Hematopoietic multipotent progenitor cell (in vitro differentiated cells): Measurements from ENCODE around the gene ZDHHC4. TPM values are rescaled to one million over a fixed set of nuclear protein-coding genes. Genes with fewer than 3 reads are reported as not detected.

Experiments used
- DNase-seq, 3 donors: peaks; one replicate each; pipeline ENCODE4 v3.0.0-alpha.2; 2011 to 2015; ENCODE audit warnings: low read depth in 2 of 3, low spot score in 2 of 3
- total RNA-seq: library from RNA; depleted of rRNA; stranded (reverse); fragments of >200 nt; gene quantifications from one replicate; pipeline ENCODE4 v1.2.3, GENCODE V29; 2012

The ZDHHC4 gene
- total RNA-seq, 1 donor: 77.8 TPM

DNA sequence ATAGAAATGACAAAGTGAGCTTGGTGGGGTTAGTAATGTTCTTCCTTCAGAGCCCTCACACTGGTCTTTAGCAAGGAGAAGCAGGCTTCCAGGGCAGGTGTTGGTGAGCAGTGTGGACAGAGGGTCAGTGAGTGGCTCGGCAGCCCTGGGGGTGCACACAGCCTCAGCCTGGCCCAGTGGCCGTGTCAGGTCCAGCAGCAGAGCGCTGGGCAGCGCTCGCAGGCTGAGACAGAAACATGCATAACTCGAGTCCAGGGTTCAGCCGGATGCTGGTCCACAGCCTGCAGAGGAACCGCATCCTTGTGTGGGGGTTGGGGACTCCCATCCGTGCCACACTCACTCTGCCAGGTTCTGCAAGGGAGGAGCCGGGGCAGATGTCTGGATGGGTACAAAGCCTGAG lies 27.2 kb downstream of the ZDHHC4 start:
- DNase-seq: no peak

DNA sequence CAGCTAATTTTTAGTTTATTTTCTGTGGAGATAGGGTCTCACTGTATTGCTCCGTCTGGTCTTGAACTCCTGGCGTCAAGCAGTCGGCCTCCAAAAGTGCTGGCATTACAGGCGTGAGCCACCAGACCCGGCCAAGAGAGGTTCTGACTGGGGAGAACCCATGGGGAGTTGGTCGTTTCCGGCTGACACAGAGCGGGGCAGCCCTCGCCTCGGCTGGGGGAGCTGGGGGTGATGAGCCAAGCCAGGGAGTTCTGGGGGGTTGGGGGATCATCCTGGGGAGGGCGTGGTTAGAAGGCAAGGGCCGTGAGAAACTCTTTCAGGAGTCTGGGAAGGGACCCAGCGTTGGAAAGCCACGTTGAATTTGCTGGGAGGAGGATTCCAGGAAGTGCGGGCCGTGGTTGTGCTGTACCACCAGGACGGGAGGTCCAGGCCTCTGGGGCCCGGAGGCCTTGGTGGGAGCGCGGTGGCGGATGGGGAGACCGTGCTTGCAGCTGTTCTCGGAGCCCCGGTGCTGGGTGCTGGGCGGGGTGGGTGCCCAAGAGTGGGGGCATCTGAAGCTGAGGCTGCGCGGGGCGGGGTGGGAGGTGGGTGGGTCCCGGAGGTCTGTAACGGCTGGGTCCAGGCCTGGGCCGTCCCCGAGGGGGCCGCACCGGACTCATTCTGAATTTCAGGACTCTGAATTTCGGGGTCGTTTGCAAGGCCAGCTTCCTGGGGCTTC lies 29.8 kb downstream of the ZDHHC4 start:
- DNase-seq: no peak

DNA sequence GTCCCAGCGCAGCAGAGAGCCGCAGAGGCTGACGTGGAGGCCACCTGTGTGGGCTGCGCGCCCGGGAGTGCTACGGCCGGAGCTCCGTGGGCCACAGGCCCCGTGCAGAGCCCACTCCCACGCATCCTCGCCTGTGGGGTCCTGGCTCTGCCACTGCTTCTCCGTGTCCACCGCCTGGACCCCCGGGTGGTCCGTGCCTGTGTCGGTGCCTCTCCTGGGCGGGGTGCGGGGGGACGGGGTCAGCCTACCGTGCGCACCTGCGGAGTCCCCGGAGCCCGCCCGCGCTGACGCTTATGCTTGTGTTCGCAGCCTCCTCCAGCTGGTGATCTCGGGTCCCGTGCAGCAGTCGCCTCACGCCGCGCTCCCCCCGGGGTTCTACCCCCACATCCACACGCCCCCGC lies 30.4 kb downstream of the ZDHHC4 start:
- no peak for DNase-seq

DNA sequence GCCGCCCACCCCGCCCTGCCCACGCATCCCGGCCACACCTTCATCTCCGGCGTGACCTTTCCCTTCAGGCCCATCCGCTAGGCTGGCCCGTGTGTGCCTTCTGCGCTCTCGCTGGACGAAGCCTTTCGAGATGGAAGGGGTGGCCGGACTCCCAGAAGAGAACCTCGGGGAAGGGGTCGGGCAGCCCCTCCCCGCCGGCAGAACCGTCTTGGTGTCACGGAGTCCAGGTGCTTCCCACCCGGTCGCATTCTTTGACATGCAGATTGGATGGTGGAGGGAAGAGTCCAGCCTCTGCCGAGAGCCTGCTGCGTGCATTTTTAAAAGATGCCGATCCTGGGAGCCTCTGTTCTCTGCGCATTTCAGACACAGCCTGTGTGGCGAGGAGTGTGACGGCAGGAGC lies 30.8 kb downstream of the ZDHHC4 start:
- no peak for DNase-seq

DNA sequence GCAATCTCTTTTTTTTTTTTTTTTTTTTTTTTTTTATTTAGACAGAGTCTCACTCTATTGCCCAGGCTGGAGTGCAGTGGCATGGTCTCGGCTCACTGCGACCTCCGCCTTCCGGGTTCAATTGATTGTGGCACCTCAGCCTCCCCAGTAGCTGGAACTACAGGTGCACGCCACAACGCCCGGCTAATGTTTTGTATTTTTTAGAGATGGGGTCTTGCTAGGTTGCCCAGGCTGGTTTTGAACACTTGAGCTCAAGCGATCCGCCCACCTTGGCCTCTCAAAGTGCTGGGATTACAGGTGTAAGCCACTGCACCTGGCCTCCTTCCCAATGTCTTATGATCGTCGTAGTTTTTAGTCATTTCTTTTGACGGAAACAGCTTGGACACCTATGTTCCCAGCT lies 31.5 kb downstream of the ZDHHC4 start:
- DNase-seq: no peak

DNA sequence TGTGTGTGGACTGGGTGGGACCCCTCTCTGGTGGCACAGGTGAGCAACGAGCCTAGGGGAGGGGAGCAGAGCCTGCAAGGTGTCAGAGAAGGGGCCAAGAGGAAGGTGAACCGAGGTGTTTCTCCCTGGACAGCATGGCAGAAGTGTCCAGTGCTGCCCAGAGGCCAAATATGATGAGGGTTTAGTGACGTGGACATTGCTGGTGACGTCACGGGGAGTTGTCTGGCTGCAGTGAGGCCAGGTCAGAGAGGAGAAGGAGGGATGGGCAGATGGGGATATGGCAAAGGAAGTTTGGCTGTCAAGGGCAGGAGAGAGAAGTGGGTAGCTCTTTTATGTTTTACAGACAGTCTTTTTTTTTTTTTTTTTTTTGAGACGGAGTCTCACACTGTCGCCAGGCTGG lies 35.6 kb downstream of the ZDHHC4 start:
- DNase-seq: no peak

DNA sequence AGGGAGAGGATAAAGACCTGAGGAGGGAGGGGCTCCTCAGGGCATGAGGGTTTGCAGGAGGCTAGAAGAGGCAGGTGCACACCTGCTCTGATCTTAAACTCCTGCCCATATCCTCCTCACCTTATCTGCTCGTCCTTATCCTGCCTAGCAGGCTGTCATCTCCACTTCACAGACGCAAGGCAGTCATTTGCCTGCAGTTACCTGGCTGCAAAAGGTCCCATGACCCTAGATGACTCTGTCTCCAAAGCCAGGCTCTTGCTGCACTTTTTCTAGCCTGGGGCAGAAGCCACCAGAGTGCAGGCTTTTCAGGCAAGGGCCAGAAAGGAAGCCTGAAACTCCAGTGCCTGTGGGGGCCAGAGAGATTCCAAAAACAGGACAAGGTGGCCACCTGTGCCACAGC lies 36.5 kb downstream of the ZDHHC4 start:
- DNase-seq: no peak

DNA sequence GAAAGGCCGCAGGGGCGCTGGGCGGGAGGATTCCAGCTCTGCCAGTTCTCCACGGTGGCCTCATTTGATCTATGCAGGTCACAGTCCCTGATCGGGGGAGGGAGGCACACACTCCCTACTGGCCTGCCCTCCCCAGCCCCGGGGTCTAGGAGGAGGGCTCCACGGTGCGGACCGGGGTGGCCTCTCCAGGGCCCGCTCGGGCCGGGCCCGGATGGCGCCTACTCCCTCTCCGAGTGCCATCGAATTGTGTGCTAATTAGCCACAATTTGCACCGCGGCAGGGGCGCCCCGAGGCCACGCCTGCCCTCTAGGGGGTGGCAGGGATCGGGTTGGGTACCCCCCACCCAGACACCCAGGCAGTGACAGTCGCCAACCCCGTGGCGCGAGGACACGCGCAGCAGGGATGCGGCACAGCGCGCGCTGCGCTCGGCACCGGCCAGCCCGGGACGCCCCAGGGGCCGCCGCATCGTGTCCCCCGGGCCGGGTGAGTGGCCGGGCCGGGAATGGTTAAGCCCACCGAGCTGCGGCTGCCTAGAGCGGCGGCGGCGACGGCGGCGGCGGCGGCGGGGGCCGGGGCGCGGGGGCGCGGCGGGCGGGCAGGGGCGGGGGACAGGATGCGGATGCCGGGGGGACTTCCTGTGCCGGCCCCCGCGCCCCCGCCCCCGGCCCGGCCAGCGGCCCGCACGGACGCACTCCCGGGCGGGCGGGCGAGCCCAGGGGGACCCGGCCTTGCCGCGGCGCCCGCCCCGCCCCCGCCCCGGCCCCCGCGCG lies 37.9 kb downstream of the ZDHHC4 start, which contains the start of gene ZNF853:
ZNF853 (plus strand) TSS at position 658 of the 770 bp plus-strand sequence. CDS start 565 bp downstream, outside the sequence.
- DNase-seq: peak in 1 of 3 donors; percentile 28

DNA sequence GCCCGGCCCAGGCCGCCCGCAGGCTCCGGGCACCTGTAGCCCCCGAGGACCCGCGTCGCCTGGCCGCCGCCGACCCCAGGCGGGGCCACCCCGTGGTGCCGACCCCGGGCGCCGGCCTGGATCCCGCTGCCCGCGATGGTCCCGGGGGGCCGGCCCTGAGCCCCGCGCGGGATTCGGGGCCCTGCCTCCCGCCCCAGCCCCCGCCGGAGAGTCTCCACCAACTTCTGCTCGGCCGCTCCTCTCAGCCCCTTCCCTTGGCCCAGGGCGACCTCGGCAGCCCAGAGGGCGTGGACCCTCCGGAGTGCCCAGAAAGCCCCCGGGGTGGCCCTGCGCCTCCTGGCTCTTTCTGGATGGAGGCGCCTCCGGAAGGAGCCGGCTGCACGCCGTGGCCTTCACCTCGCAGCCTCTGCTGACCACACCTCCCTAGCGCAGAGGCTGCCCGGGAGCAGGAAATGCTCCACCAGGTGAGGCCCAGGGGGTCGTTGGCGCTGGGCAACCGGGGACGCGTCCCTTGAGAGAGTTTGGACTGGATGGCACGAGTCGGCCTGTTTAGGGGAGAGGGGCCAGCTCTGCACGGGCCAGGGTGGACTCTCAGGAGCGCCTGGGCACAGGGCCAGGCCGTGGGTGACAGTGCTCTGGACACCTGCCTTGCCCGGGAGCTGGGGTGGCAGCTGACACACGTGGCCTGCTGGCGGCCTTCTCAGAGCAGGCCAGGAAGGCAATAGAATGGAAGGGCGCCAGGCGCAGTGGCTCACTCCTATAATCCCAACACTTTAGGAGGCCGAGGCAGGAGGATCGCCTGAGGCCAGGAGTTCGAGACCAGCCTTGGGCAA lies 38.7 kb downstream of the ZDHHC4 start:
- no peak for DNase-seq

DNA sequence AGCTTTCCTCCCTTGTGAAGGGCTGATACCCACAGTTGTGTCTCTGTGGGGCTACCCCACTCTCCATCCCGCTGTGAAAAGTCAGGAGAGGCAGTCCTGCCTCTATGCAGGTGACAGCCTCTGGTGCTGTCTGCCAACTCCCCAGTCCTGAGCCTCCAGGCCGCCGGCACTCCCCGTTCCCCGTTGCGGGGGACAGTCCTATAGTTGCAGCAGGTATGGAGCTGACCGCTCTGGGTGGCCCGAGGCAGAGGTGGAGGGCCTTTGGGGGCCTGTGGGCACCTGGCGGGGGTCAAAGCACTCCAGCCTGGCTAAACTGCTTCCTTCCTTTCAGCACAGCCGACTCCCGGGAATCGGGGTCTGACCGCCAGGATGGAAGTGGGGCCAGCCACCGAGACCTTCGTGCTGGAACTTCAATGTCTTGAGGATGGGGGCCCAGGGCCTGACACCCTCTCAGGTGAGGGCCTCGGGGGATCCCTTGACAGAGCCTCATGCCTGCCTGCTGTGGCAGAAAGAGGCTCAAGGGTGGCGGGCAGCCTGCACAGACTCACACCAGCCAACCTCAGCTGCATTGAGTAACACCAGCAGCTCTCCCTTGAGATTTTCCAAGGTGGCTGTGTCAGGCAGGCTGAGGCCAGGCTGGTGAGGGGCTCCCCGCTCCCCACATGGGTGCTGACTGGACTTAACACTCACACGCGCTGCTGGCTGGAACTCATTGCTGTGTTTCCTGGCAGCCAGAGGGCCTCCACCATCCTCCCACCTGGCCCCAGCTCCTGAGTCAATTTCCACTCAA lies 39.8 kb downstream of the ZDHHC4 start:
- DNase-seq: no peak

DNA sequence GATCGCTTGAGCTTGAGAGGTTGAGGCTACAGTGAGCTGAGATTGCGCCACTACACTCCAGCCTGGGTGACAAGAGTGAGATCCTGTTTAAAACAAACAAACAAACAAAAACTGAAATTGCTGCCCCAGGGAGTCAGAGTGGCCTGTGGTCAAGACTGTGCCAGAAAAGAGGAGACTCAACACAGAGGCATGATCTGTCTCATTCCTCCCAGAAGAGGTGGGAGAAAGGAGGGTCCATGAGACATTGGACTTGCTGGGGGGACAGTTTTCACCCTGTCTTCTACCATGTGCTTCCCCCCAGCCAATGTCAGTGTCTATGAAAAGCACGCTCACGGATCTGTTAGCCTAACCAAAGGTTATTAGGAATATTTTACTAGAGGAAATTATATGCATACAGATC lies 41.4 kb downstream of the ZDHHC4 start:
- DNase-seq: no peak

DNA sequence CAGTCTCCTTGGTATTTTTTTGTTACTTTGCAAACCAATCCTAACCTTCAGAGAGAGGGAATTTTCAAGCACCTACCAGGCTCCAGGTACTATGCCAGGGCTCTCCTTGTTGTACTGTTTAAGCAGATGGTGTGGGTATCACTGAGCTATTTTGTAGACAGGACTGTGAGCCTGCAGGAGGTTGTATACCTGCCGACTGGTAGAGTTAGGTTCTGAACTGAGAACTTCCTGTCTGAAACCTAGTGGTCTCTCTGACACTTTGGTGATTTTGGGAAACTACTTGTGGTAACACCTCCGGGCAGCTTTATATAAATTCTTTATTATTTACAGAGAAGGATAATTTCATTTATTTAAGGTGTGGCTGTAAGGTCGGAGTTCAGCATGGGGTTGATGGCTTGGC lies 42.7 kb downstream of the ZDHHC4 start:
- no peak for DNase-seq

DNA sequence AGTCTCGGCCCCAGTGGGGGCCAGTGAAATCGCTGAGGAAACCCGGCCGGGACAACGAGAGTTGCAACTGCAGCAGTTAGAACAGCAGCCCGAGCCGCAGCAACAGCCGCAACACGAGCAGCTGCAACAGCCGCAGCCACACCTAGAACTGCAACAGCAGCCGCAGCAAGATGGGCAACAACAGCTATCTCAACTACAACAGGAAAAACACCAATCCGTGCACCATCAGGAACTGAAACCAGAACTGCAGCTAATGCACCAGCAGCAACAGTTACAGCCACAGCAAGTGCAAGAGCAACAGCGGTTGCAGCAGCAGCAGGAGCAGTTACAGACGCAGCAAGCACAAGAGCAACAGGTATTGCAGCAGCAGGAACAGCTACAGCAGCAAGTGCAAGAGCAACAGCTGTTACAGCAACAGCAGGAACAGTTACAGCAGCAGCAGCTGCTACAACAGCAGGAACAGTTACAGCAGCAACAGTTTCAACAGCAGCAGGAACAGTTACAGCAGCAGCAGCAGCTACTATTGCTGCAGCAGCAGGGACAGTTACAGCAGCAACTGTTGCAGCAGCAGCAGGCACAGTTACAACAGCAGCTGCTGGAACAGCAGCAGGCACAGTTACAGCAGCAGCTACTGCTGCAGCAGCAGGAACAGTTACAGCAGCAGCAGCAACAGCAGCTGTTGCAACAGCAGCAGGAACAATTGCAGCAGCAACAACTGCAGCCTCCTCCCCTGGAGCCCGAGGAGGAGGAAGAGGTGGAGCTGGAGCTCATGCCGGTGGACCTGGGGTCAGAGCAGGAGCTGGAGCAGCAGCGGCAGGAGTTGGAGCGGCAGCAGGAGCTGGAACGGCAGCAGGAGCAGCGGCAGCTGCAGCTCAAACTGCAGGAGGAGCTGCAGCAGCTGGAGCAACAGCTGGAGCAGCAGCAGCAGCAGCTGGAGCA lies 44.2 kb downstream of the ZDHHC4 start:
- DNase-seq: no peak

DNA sequence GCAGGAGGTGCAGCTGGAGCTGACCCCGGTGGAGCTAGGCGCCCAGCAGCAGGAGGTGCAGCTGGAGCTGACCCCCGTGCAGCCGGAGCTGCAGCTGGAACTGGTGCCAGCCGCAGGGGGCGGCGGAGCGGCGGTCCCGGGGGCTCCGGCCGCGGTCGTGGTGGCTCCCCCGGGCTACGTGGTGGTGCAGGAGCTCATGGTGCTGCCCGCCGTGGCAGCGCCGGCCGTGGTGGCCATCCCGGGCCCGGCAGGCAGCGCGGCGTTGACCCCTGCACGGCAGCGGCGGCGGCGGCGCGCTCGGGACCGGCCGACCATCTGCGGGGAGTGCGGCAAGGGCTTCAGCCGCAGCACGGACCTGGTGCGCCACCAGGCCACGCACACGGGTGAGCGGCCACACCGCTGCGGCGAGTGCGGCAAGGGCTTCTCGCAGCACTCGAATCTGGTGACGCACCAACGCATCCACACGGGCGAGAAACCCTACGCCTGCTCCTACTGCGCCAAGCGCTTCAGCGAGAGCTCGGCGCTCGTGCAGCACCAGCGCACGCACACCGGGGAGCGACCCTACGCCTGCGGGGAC lies 45.0 kb downstream of the ZDHHC4 start:
- no peak for DNase-seq

DNA sequence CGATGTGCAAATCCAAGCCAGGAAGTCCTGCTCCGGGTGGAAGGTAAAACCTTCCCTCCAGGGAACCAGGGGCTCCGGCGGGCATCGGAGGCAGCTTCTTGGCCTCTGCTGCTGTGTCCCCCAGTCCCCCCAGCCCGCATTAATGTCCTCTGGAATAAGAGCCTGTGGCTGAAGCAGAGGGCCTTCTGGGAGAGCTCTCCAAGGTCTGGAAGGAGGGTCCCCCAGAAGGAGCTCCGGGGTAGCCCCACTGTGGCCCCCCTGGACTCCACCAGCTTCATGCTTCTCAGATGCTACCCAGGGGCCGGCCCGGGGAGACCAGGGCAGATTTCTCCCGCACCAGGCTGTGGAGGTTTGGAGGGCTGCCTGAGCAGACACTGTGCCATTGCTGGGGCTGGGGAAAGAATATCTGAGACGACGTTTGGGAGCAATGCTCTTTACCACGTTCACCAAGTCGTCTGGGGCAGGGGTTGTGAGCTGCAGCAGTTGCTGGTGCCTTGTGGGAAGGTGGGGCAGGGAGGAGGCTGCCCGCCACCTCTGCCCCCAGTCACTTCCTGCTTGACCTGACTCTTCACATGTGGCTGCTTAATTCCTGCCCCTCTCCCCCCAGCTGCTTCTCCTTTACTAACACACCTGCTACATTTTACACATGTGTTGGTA lies 46.5 kb downstream of the ZDHHC4 start:
- peak in 1 of 3 donors; percentile 35 for DNase-seq

DNA sequence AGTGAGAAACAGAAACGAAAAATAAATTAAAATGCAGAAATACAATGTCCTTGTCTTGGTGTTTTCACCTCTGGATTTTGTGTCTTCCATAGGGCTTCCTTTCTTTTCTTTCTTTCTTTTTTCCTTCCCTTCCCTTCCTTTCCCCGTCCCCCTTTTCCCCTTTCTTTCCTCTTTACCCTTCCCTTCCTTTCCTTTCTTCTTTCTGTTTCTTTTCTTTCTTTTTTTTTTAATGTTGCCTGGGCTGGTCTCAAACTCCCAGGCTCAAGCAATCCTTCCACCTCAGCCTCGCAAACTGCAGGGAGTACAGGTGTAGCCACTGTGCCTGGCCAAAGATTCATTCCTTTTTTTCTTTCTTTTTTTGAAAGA lies 47.0 kb downstream of the ZDHHC4 start:
- no peak for DNase-seq

DNA sequence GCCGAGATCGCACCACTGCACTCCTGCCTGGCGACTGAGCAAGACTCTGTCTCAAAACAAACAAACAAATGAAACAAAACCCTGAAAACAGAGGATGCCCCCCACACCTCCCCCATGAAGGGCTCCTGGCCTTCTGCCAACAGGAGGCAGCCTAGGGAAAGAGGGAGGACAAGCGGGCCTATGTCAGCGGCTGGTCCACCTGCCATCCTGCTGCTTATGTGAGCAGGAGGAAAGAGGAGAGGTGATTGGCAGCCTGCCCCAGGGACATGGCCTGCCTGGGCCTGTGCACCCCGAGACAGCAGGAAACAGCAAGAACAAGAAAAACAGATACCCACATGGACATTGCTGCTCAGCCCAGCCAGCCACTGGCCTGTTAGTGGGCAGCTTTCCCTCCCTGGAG lies 50.8 kb downstream of the ZDHHC4 start:
- no peak for DNase-seq

DNA sequence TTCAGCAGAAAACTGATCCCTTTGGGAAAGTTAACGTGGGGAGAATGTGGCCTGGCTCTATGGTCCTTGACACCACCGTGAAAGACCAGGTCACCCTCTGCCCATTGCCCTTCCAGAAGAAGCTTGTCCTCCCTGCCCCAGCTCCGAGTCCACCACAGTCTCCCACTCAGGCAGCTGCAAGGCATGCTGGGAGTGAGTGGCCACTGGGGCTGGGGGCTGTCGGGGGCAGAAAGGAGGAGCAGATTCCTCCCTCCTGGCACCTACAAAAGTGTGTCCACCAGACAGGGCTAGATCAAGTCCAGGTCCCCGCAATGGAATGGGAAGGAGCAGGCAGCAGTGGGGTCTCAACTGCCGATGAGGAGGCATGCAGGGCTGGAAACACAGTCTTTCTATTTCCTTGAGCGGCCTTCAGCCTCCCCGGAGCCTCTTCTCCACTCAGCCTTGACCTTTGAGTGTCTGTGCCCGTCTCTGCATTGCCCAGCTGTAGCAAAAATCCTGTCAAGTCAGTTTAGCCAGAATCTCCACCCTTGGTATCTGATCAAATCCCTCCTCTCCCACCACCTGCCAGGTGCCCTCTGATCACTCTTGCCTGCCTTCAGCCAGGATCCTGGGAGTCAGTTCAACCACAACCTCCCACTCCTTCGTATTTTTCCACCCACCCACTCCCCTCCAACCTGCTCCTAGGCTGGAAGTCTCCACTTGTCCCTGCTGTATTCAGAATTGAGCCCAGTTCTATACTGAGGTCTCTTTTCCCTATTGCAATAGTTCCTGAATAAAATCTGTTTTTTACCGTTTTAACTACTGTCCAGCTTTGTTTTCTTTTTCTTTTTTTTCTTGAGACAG lies 53.0 kb downstream of the ZDHHC4 start:
- DNase-seq: no peak
